K562 (cell line): Measurements from ENCODE around the gene SAMD14. TPM values are rescaled to one million over a fixed set of nuclear protein-coding genes. Genes with fewer than 3 reads are reported as not detected.

Experiments used
- CHD1 ChIP-seq: fragments of 200-600 bp; sonication (generic); IDR thresholded peaks from one replicate; pipeline ENCODE4 v1.6.1; 2012; ENCODE audit warnings: mild to moderate bottlenecking, moderate library complexity, low read length, inconsistent platforms
- ELF2 ChIP-seq: fragments of 250-450 bp; sonication (Bioruptor Pico); IDR thresholded peaks from 2 replicates; pipeline ENCODE4 v1.5.0; 2021; ENCODE audit warnings: mild to moderate bottlenecking
- KAT7 ChIP-seq: sonication (generic); formaldehyde crosslinking; IDR thresholded peaks from 2 replicates; pipeline ENCODE4 v1.8.0; 2022; ENCODE audit warnings: missing genetic modification reagents, mild to moderate bottlenecking, borderline replicate concordance
- L3MBTL2 ChIP-seq: fragments of 450-650 bp; IDR thresholded peaks from 2 replicates; pipeline ENCODE4 v1.6.1; 2016; ENCODE audit warnings: mild to moderate bottlenecking, moderate library complexity
- LARP7 ChIP-seq: fragments of 450-650 bp; IDR thresholded peaks from 2 replicates; pipeline ENCODE4 v1.6.1; 2016
- LCOR ChIP-seq: sonication (generic); formaldehyde crosslinking; IDR thresholded peaks from 2 replicates; pipeline ENCODE4 v1.8.0; 2022; ENCODE audit warnings: mild to moderate bottlenecking, missing genetic modification reagents
- MEF2D ChIP-seq: conservative IDR thresholded peaks from 2 replicates; pipeline ENCODE4 v1.6.1; 2016; ENCODE audit warnings: low read depth, missing genetic modification characterization, missing compliant biosample characterization
- MTA2 ChIP-seq: fragments of 450-650 bp; IDR thresholded peaks from 2 replicates; pipeline ENCODE4 v1.6.1; 2016; ENCODE audit warnings: low read depth
- POLR2G ChIP-seq: fragments of 200-400 bp; formaldehyde crosslinking; IDR thresholded peaks from 2 replicates; pipeline ENCODE4 v1.6.1; 2017; ENCODE audit warnings: low read depth, mild to moderate bottlenecking, antibody characterized with exemption, low read length, moderate library complexity
- SMARCA4 ChIP-seq: fragments of 450-650 bp; IDR thresholded peaks from 2 replicates; pipeline ENCODE4 v1.6.1; 2016
- SOX6 ChIP-seq: fragments of 450-650 bp; IDR thresholded peaks from 2 replicates; pipeline ENCODE4 v1.6.1; 2014; ENCODE audit warnings: mild to moderate bottlenecking
- ZC3H8 ChIP-seq: fragments of 450-650 bp; IDR thresholded peaks from 2 replicates; pipeline ENCODE4 v1.6.1; 2017
- ZNF263 ChIP-seq: sonication (generic); formaldehyde crosslinking; IDR thresholded peaks from 2 replicates; pipeline ENCODE4 v1.8.0; 2022; ENCODE audit warnings: mild to moderate bottlenecking, missing genetic modification reagents, borderline replicate concordance
- ZNF347 ChIP-seq: fragments of 450-650 bp; formaldehyde crosslinking; IDR thresholded peaks from 2 replicates; pipeline ENCODE4 v1.4.0; 2020; ENCODE audit warnings: low read depth, mild to moderate bottlenecking, moderate library complexity
- ZNF766 ChIP-seq: fragments of 200-800 bp; sonication (Bioruptor generic); conservative IDR thresholded peaks from 2 replicates; pipeline ENCODE4 v1.6.1; 2016; ENCODE audit warnings: missing genetic modification characterization, missing compliant biosample characterization
- polyA plus RNA-seq, 8 experiments: library from polyadenylated mRNA; depleted of rRNA in 4 of 8; stranded (reverse) in 5 of 8; unstranded in 3 of 8; fragments of >200 nt; fragmentation: Nextera tagmentation in 2 of 8; fragmentation: Illumina TruSeq in 1 of 8; extraction: Ambion mirVana in 2 of 8; extraction: Trizol in 1 of 8; gene quantifications; 2 replicates each; pipeline versions ENCODE4 v1.2.1 to v1.2.3, GENCODE V29; 2011 to 2014; ENCODE audit warnings: inconsistent platforms in 1 of 8, missing spikeins in 1 of 8
- total RNA-seq, 7 experiments: library from RNA; depleted of rRNA in 6 of 7; stranded (reverse); fragments of >200 nt in 6 of 7; fragmentation: Illumina TruSeq in 2 of 7; extraction: Trizol in 2 of 7; gene quantifications; 2 replicates each; pipeline versions ENCODE4 v1.2.1 to v1.2.3, GENCODE V29; 2011 to 2021; ENCODE audit warnings: low replicate concordance in 1 of 7
- TF ChIP-seq, protein P1 (sequence below): fragments of 250-450 bp; sonication (Bioruptor Pico); IDR thresholded peaks from 2 replicates; pipeline ENCODE4 v1.6.1; 2021; ENCODE audit warnings: mild to moderate bottlenecking
- TF ChIP-seq, protein P2 (sequence below), 2 experiments: fragments of 450-650 bp; IDR thresholded peaks; 2 replicates each; pipeline ENCODE4 v1.6.1; 2016; ENCODE audit warnings: mild to moderate bottlenecking in 2 of 2, borderline replicate concordance in 1 of 2, low read depth in 1 of 2, moderate library complexity in 1 of 2
- TF ChIP-seq, protein P3 (sequence below): sonication (generic); formaldehyde crosslinking; IDR thresholded peaks from 2 replicates; pipeline ENCODE4 v1.8.0; 2022; ENCODE audit warnings: missing genetic modification reagents, mild to moderate bottlenecking, moderate library complexity, borderline replicate concordance

SAMD14 gene
- total and polyA plus RNA-seq, 9 of the 15 experiments (the other 6 are each of a cell fraction or from before 2014, with no cell fraction given): 0.04 to 0.07 TPM; not detected in 7

DNA sequence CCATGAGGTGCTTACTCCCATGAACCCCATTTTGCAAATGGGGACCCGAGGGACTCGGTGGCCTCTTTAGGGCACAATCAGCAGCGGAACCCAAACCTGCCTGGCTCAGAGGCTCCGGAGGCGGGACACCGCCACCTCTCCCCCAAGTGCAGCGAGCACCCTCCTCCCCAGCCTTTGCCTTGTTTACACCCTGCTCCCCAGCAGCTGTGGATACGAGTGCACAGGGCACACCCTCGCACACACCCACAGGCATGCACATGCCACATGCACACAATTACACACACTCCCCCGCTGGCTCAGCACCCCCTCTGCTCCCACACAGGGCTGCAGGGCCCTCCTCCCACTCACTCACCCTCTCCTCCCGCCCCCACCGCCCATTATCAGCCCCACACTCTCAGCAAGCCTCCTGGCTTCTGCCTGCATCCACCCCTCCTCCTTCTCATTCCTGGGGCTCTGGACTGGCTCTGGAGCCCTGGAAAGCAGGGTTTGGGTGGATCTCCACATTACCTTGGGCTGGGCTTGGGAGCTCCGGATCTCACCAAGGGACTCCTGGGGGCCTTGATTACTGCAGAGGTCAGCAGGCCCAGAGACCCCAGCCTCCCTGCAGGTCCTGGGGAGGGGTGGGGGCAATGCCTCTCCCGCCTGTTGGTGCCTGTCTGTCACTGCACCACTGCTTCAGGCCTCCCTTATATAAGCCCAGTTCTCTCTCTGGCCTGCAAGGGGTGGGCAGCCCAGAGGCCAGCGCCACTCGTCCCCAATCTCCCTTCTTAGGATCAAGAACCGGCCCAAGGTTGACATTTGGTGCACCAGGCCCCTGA, 28.4 kb downstream of the SAMD14 start (continued):
- 0 out of 2 replicates have a peak, but pooled peaks have one; percentile 9 for TF ChIP-seq ZNF766 (CRISPR knock-in tag)
- TF ChIP-seq, protein P1, sequence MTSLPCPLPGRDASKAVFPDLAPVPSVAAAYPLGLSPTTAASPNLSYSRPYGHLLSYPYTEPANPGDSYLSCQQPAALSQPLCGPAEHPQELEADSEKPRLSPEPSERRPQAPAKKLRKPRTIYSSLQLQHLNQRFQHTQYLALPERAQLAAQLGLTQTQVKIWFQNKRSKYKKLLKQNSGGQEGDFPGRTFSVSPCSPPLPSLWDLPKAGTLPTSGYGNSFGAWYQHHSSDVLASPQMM (CRISPR knock-in tag): no peak
- peak; percentile 55; the same call in 1 of the 2 replicates for TF ChIP-seq L3MBTL2
- TF ChIP-seq ZNF347: no peak
- TF ChIP-seq, protein P2, sequence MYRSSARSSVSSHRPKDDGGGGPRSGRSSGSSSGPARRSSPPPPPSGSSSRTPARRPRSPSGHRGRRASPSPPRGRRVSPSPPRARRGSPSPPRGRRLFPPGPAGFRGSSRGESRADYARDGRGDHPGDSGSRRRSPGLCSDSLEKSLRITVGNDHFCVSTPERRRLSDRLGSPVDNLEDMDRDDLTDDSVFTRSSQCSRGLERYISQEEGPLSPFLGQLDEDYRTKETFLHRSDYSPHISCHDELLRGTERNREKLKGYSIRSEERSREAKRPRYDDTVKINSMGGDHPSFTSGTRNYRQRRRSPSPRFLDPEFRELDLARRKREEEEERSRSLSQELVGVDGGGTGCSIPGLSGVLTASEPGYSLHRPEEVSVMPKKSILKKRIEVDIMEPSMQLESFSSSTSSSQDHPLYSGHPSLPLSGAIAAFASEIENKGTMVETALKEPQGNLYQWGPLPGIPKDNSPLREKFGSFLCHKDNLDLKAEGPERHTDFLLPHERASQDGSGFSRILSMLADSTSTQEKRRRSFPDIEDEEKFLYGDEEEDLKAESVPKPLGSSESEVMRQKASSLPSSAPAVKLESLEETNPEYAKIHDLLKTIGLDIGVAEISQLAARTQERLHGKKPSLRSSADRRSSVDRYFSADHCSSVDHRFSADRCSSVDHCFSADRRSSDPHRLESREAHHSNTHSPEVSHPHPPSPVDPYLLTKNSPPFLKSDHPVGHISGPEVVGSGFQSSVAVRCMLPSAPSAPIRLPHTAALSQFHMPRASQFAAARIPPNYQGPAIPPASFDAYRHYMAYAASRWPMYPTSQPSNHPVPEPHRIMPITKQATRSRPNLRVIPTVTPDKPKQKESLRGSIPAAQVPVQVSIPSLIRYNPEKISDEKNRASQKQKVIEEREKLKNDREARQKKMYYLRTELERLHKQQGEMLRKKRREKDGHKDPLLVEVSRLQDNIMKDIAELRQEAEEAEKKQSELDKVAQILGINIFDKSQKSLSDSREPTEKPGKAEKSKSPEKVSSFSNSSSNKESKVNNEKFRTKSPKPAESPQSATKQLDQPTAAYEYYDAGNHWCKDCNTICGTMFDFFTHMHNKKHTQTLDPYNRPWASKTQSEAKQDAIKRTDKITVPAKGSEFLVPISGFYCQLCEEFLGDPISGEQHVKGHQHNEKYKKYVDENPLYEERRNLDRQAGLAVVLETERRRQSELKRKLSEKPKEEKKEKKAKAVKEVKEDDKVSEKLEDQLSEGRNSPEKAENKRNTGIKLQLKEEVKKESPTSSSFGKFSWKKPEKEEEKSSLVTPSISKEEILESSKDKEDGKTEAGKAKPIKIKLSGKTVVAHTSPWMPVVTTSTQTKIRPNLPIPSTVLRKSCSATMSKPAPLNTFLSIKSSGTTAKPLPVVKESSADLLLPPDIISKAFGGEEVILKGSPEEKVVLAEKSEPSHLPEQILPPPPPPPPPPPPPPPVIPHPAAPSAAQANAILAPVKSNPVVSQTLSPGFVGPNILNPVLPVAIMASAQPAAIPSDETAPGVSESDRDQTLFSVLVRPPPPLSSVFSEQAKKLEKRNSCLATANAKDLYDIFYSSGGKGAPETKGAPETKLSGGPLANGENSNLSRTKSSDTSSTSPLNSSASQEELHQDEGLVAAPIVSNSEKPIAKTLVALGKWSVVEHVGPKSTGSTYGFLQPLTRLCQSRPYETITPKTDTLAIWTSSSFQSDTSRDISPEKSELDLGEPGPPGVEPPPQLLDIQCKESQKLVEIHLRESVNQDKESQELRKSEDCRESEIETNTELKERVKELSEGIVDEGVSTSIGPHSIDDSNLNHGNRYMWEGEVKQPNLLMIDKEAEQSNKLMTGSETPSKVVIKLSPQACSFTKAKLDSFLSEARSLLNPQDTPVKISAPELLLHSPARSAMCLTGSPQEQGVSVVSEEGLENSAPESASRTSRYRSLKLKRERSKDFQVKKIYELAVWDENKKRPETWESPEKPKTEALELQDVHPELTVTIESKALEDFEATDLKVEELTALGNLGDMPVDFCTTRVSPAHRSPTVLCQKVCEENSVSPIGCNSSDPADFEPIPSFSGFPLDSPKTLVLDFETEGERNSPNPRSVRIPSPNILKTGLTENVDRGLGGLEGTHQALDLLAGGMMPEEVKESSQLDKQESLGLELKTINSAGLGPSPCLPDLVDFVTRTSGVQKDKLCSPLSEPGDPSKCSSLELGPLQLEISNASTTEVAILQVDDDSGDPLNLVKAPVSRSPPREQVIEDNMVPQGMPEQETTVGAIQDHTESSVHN (IDR thresholded peaks at IDR 0.05; ENCODE audit: borderline replicate concordance in 1 of 2, low read depth in 1 of 2): 0 out of 4 replicates have a peak, but pooled peaks of 1 of the 2 experiments have one; percentile 38
- TF ChIP-seq MTA2: peak; percentile 34; the same call in 1 of the 2 replicates
- TF ChIP-seq LCOR: no peak
- TF ChIP-seq KAT7 (CRISPR knock-in tag): no peak
- no peak for TF ChIP-seq SOX6
- TF ChIP-seq ZC3H8: no peak
- no peak for TF ChIP-seq SMARCA4
- TF ChIP-seq POLR2G: no peak
- peak; percentile 87 for TF ChIP-seq ZNF263 (CRISPR knock-in tag)
- no peak for TF ChIP-seq CHD1
- TF ChIP-seq MEF2D (tag): 0 out of 2 replicates have a peak, but pooled peaks have one; percentile 22
- TF ChIP-seq, protein P3, sequence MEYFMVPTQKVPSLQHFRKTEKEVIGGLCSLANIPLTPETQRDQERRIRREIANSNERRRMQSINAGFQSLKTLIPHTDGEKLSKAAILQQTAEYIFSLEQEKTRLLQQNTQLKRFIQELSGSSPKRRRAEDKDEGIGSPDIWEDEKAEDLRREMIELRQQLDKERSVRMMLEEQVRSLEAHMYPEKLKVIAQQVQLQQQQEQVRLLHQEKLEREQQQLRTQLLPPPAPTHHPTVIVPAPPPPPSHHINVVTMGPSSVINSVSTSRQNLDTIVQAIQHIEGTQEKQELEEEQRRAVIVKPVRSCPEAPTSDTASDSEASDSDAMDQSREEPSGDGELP: peak; percentile 86; the same call in 1 of the 2 replicates
- TF ChIP-seq LARP7: no peak
- TF ChIP-seq ELF2: no peak
